Fibroblast of the aortic adventitia (primary cell): ENCODE data around the gene NIT1. TPM values are rescaled to one million over a fixed set of nuclear protein-coding genes. Genes with fewer than 3 reads are reported as not detected.
A peak's percentile ranks its signal among the peaks of the same experiment; 100 is the strongest.

ENCODE experiments used
- DNase-seq: peaks from one replicate; pipeline ENCODE4 v3.0.0-alpha.2; 2010; ENCODE audit warnings: low read depth
- H3K4me3 ChIP-seq: 2 replicates; pipeline ENCODE4 v1.5.1; 2011; ENCODE audit warnings: low read depth, mild to moderate bottlenecking, control low read depth, low read length, moderate library complexity
- small RNA-seq: library from RNA; depleted of rRNA; stranded (forward); fragments of <200 nt; gene quantifications from one replicate; pipeline ENCODE3, GENCODE V24; 2012
- total RNA-seq: library from RNA; depleted of rRNA; stranded (reverse); fragments of >200 nt; gene quantifications from 2 replicates; pipeline ENCODE4 v1.2.3, GENCODE V29; 2012; ENCODE audit warnings: low replicate concordance
- TF ChIP-seq, protein P1 (sequence below): IDR thresholded peaks from 2 replicates; pipeline ENCODE4 v1.5.1; 2011; ENCODE audit warnings: mild to moderate bottlenecking, low read length, control low read depth, inconsistent platforms; ENCODE audit not compliant: insufficient read depth

The NIT1 gene
- total RNA-seq, 1 donor, result 18.3 TPM

DNA sequence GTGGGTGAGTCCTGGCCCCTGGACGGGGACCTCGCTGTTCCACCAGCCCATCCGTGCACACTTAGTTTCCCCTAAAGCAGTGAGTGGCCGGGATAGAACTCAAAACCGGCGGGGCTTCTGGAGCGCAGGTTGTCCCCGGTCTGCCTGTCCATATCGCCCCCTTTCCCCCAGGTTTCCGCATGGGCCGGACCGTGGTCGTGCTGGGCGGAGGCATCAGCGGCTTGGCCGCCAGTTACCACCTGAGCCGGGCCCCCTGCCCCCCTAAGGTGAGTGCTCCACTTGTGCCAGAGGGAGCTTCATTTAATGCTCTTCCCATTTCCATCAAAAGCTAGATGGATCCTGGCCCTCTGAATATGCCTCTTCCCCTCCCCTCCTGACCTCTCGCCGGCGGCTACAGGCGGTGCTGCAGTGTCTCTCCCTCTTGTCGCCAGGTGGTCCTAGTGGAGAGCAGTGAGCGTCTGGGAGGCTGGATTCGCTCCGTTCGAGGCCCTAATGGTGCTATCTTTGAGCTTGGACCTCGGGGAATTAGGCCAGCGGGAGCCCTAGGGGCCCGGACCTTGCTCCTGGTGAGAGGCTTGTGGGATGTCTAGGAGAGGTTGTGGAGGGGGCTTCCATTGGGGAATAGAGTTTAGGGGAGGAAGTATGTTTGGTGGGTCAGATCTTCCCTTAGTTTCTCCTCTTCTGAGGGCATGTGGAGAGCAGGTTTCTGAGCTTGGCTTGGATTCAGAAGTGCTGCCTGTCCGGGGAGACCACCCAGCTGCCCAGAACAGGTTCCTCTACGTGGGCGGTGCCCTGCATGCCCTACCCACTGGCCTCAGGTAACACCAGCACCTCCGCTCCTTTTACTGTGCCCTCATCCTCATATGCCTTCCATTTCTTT is 49.0 kb downstream of the NIT1 start:
- H3K4me3 ChIP-seq, result peak overlapping the region; percentile 91
- no peak for DNase-seq
- TF ChIP-seq, protein P1, sequence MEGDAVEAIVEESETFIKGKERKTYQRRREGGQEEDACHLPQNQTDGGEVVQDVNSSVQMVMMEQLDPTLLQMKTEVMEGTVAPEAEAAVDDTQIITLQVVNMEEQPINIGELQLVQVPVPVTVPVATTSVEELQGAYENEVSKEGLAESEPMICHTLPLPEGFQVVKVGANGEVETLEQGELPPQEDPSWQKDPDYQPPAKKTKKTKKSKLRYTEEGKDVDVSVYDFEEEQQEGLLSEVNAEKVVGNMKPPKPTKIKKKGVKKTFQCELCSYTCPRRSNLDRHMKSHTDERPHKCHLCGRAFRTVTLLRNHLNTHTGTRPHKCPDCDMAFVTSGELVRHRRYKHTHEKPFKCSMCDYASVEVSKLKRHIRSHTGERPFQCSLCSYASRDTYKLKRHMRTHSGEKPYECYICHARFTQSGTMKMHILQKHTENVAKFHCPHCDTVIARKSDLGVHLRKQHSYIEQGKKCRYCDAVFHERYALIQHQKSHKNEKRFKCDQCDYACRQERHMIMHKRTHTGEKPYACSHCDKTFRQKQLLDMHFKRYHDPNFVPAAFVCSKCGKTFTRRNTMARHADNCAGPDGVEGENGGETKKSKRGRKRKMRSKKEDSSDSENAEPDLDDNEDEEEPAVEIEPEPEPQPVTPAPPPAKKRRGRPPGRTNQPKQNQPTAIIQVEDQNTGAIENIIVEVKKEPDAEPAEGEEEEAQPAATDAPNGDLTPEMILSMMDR, result no peak

DNA sequence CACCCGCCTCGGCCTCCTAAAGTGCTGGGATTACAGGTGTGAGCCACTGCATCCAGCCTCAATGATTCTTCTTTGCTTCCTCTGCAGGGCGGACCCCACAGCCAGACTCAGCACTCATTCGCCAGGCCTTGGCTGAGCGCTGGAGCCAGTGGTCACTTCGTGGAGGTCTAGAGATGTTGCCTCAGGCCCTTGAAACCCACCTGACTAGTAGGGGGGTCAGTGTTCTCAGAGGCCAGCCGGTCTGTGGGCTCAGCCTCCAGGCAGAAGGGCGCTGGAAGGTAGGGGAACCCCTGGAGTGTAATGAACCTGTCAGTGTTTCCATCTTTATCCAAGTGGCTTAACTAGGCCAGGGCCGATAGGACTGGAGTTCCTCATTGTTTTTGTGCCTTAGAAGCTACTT is 51.0 kb downstream of the NIT1 start:
- TF ChIP-seq, protein P1, result no peak
- no peak overlapping the region for H3K4me3 ChIP-seq
- no peak for DNase-seq

Small RNA genes lying within 50 kb of the gene (small RNA-seq; reads per million reads assigned to genes)
- not detected for gene RF01225

Other genes starting within 250 kb of the NIT1 start
- 0.49 TPM in 1 of 2 replicates, not detected in the other for gene ITLN1, start 232.9 kb upstream of the NIT1 start, total RNA-seq
- gene ITLN2, start 163.3 kb upstream of the NIT1 start, total RNA-seq, result 3.8 TPM in 1 of 2 replicates, not detected in the other
- 0.36 and 3.3 TPM in 2 replicates for gene F11R, start 97.0 kb upstream of the NIT1 start, total RNA-seq
- gene TSTD1, start 79.1 kb upstream of the NIT1 start, total RNA-seq, result 0.90 TPM in 1 of 2 replicates, not detected in the other
- gene USF1, start 72.1 kb upstream of the NIT1 start, total RNA-seq, result 23.5 and 36.2 TPM in 2 replicates
- not detected in 2 replicates for gene ARHGAP30, start 48.2 kb upstream of the NIT1 start, total RNA-seq
- not detected in 2 replicates for gene NECTIN4, start 28.5 kb upstream of the NIT1 start, total RNA-seq
- gene KLHDC9, start 19.7 kb upstream of the NIT1 start, total RNA-seq, result 0.90 and 1.8 TPM in 2 replicates
- gene PFDN2, start 68 bp upstream of the NIT1 start, total RNA-seq, result 39.9 and 50.2 TPM in 2 replicates
- gene DEDD, start 14.6 kb downstream of the NIT1 start, total RNA-seq, result 7.8 and 25.8 TPM in 2 replicates
- gene UFC1, start 35.9 kb downstream of the NIT1 start, total RNA-seq, result 65.3 and 111 TPM in 2 replicates
- gene USP21, start 41.4 kb downstream of the NIT1 start, total RNA-seq, result 6.1 and 11.6 TPM in 2 replicates
- 14.0 and 16.0 TPM in 2 replicates for gene PPOX, start 48.3 kb downstream of the NIT1 start, total RNA-seq
- 8.3 and 11.4 TPM in 2 replicates for gene B4GALT3, start 59.4 kb downstream of the NIT1 start, total RNA-seq
- gene ADAMTS4, start 80.9 kb downstream of the NIT1 start, total RNA-seq, result 1.1 and 3.1 TPM in 2 replicates
- 65.4 and 67.5 TPM in 2 replicates for gene NDUFS2, start 84.3 kb downstream of the NIT1 start, total RNA-seq
- not detected in 2 replicates for gene FCER1G, start 97.2 kb downstream of the NIT1 start, total RNA-seq
- gene APOA2, start 105.5 kb downstream of the NIT1 start, total RNA-seq, result not detected in 2 replicates
- gene TOMM40L, start 108.0 kb downstream of the NIT1 start, total RNA-seq, result 5.2 and 9.1 TPM in 2 replicates
- not detected in 2 replicates for gene NR1I3, start 120.1 kb downstream of the NIT1 start, total RNA-seq
- gene PCP4L1, start 140.6 kb downstream of the NIT1 start, total RNA-seq, result not detected in 2 replicates
- 0.09 and 1.2 TPM in 2 replicates for gene MPZ, start 191.9 kb downstream of the NIT1 start, total RNA-seq
- gene SDHC, start 196.3 kb downstream of the NIT1 start, total RNA-seq, result 52.1 and 56.5 TPM in 2 replicates
- not detected in 2 replicates for gene CFAP126, start 249.8 kb downstream of the NIT1 start, total RNA-seq